ENCODE results near the gene TMCO5A.

- no peak for TF ChIP-seq CTCF (IDR thresholded peaks at IDR 0.05)
- TF ChIP-seq RCOR1 (IDR thresholded peaks at IDR 0.05; ENCODE audit: low read depth, low read length), result no peak
- TF ChIP-seq EHMT2 (IDR thresholded peaks at IDR 0.05; ENCODE audit: low read depth), result no peak
- TF ChIP-seq REST (IDR thresholded peaks at IDR 0.05), result no peak
- TF ChIP-seq KDM1A (IDR thresholded peaks at IDR 0.05; ENCODE audit: low read depth), result no peak
- TF ChIP-seq EP300 (IDR thresholded peaks at IDR 0.05), result no peak
- TF ChIP-seq POLR2A (IDR thresholded peaks at IDR 0.05; ENCODE audit: low read length), result no peak
- TF ChIP-seq RNF2 (IDR thresholded peaks at IDR 0.05; ENCODE audit: borderline replicate concordance, low read depth), result no peak
- no peak for TF ChIP-seq BHLHE40 (IDR thresholded peaks at IDR 0.05; ENCODE audit: low read depth, low read length)
- no peak for TF ChIP-seq PHF8 (IDR thresholded peaks at IDR 0.05; ENCODE audit: borderline replicate concordance, low read depth)
- no peak for TF ChIP-seq CEBPB (IDR thresholded peaks at IDR 0.05)
- no peak for TF ChIP-seq FOXS1 (CRISPR knock-in tag; IDR thresholded peaks at IDR 0.05)
- no peak for TF ChIP-seq MAZ (IDR thresholded peaks at IDR 0.05; ENCODE audit: borderline replicate concordance, low read depth, low read length)
These were observed 33.3 kb downstream of the TMCO5A start for GRCh38 chr15:37967788-37968187.

Measured in A549 (cell line).